Thyroid gland (tissue), 4 donors: ENCODE measurements around the gene HPDL.

Experiments
- POLR2A ChIP-seq, 2 donors: fragments of 450-650 bp; IDR thresholded peaks; one replicate each; pipeline ENCODE4 v1.6.1; 2017; ENCODE audit warnings: antibody characterized with exemption in 2 of 2, mild to moderate bottlenecking in 2 of 2, moderate library complexity in 1 of 2
- TF ChIP-seq, protein P1 (sequence below), 6 experiments: fragments of 200-600 bp in 3 of 6; fragments of 450-650 bp in 3 of 6; sonication (generic) in 3 of 6; IDR thresholded peaks; one replicate each; pipeline ENCODE4 v1.5.1; 2016 to 2019; ENCODE audit warnings: antibody characterized with exemption in 6 of 6, mild to moderate bottlenecking in 2 of 6, inconsistent platforms in 1 of 6, moderate library complexity in 1 of 6

DNA sequence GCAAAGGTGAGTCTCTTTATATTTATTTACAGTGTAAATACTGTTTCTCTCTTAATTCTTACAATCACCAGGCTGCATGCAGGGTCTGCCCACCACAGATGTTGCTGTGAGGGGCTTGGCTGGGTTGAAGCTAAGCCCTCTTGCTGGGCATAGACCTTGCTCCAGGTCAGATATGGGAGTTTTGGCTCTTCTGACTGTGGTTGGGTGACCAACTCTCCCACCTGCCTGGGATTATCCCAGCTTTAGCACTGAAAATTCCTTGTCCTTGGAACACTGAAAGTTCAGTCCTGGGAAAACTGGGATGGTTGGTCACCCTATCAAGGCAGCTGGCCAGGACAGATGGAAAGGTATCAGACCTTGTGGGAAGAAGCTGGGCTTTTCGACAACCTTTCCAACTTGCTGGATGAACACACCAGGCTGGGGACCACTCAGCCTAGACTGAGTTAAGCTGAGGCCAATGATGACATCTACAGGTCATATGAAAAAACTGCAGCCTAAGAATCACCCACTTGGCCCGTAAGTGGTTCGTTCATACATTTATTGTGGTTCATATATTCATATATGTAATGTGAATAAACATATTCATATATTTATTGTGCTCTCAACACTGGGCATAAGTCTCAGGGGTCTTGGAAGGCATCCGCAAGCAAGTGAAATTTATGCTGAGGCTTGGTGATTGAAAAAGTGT lies 26.6 kb upstream of the HPDL start:
- TF ChIP-seq, protein P1, sequence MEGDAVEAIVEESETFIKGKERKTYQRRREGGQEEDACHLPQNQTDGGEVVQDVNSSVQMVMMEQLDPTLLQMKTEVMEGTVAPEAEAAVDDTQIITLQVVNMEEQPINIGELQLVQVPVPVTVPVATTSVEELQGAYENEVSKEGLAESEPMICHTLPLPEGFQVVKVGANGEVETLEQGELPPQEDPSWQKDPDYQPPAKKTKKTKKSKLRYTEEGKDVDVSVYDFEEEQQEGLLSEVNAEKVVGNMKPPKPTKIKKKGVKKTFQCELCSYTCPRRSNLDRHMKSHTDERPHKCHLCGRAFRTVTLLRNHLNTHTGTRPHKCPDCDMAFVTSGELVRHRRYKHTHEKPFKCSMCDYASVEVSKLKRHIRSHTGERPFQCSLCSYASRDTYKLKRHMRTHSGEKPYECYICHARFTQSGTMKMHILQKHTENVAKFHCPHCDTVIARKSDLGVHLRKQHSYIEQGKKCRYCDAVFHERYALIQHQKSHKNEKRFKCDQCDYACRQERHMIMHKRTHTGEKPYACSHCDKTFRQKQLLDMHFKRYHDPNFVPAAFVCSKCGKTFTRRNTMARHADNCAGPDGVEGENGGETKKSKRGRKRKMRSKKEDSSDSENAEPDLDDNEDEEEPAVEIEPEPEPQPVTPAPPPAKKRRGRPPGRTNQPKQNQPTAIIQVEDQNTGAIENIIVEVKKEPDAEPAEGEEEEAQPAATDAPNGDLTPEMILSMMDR (IDR thresholded peaks at IDR 0.05) = peak; percentile 63 to 94 (median 76)
- no peak for TF ChIP-seq POLR2A (IDR thresholded peaks at IDR 0.05)
